ENCODE data around the gene RPS18.
A peak's percentile ranks its signal among the peaks of the same experiment; 100 is the strongest.
"Not testable (repeated sequence)": the region's sequence is repeated elsewhere in the genome, so short reads cannot be mapped to it uniquely, and the experiment has no call there.

The RPS18 gene
- long read RNA-seq, donor 1, transcript RPS18-236 (5 exons, 996 nt): minor isoform, 125 of 3,816 reads
- long read RNA-seq, donor 1, transcript RPS18-230 (6 exons, 613 nt): major isoform, 3,176 of 3,816 reads
- long read RNA-seq, donor 1, transcript RPS18-235 (3 exons, 413 nt): minor isoform, 32 of 3,816 reads
- long read RNA-seq, donor 1, transcript RPS18-237 (5 exons, 642 nt): minor isoform, 25 of 3,816 reads
- long read RNA-seq, donor 1, partial matches to known transcripts: 167 of 3,816 reads
- long read RNA-seq, donor 1, other reads (novel, unspliced or antisense): 276 of 3,816 reads
- long read RNA-seq, donor 2, transcript RPS18-230 (6 exons, 613 nt): major isoform, 1,240 of 1,496 reads
- long read RNA-seq, donor 2, transcript RPS18-235 (3 exons, 413 nt): minor isoform, 27 of 1,496 reads
- long read RNA-seq, donor 2, transcript RPS18-236 (5 exons, 996 nt): minor isoform, 59 of 1,496 reads
- long read RNA-seq, donor 2, transcript RPS18-237 (5 exons, 642 nt): minor isoform, 15 of 1,496 reads
- long read RNA-seq, donor 2, partial matches to known transcripts: 69 of 1,496 reads
- long read RNA-seq, donor 2, other reads (novel, unspliced or antisense): 84 of 1,496 reads
- long read RNA-seq, donor 3, transcript RPS18-237 (5 exons, 642 nt): minor isoform, 8 of 1,018 reads
- long read RNA-seq, donor 3, transcript RPS18-230 (6 exons, 613 nt): major isoform, 830 of 1,018 reads
- long read RNA-seq, donor 3, transcript RPS18-235 (3 exons, 413 nt): minor isoform, 14 of 1,018 reads
- long read RNA-seq, donor 3, transcript RPS18-236 (5 exons, 996 nt): minor isoform, 49 of 1,018 reads
- long read RNA-seq, donor 3, partial matches to known transcripts: 45 of 1,018 reads
- long read RNA-seq, donor 3, other reads (novel, unspliced or antisense): 68 of 1,018 reads
- long read RNA-seq, donor 4, transcript RPS18-235 (3 exons, 413 nt): minor isoform, 16 of 1,771 reads
- long read RNA-seq, donor 4, transcript RPS18-237 (5 exons, 642 nt): minor isoform, 13 of 1,771 reads
- long read RNA-seq, donor 4, transcript RPS18-230 (6 exons, 613 nt): major isoform, 1,476 of 1,771 reads
- long read RNA-seq, donor 4, transcript RPS18-236 (5 exons, 996 nt): minor isoform, 75 of 1,771 reads
- long read RNA-seq, donor 4, partial matches to known transcripts: 100 of 1,771 reads
- long read RNA-seq, donor 4, other reads (novel, unspliced or antisense): 83 of 1,771 reads
- long read RNA-seq, donor 5, transcript RPS18-230 (6 exons, 613 nt): major isoform, 2,236 of 2,562 reads
- long read RNA-seq, donor 5, transcript RPS18-235 (3 exons, 413 nt): minor isoform, 9 of 2,562 reads
- long read RNA-seq, donor 5, transcript RPS18-236 (5 exons, 996 nt): minor isoform, 69 of 2,562 reads
- long read RNA-seq, donor 5, transcript RPS18-237 (5 exons, 642 nt): minor isoform, 17 of 2,562 reads
- long read RNA-seq, donor 5, partial matches to known transcripts: 64 of 2,562 reads
- long read RNA-seq, donor 5, other reads (novel, unspliced or antisense): 164 of 2,562 reads
- long read RNA-seq, donor 6, transcript RPS18-230 (6 exons, 613 nt): major isoform, 968 of 1,246 reads
- long read RNA-seq, donor 6, transcript RPS18-237 (5 exons, 642 nt): minor isoform, 16 of 1,246 reads
- long read RNA-seq, donor 6, transcript RPS18-236 (5 exons, 996 nt): minor isoform, 63 of 1,246 reads
- long read RNA-seq, donor 6, transcript RPS18-235 (3 exons, 413 nt): minor isoform, 25 of 1,246 reads
- long read RNA-seq, donor 6, partial matches to known transcripts: 95 of 1,246 reads
- long read RNA-seq, donor 6, other reads (novel, unspliced or antisense): 71 of 1,246 reads
- long read RNA-seq, donor 7, transcript RPS18-237 (5 exons, 642 nt): minor isoform, 19 of 2,621 reads
- long read RNA-seq, donor 7, transcript RPS18-230 (6 exons, 613 nt): major isoform, 2,186 of 2,621 reads
- long read RNA-seq, donor 7, transcript RPS18-235 (3 exons, 413 nt): minor isoform, 43 of 2,621 reads
- long read RNA-seq, donor 7, transcript RPS18-236 (5 exons, 996 nt): minor isoform, 89 of 2,621 reads
- long read RNA-seq, donor 7, partial matches to known transcripts: 126 of 2,621 reads
- long read RNA-seq, donor 7, other reads (novel, unspliced or antisense): 150 of 2,621 reads
- long read RNA-seq, donor 8, transcript RPS18-235 (3 exons, 413 nt): minor isoform, 17 of 1,946 reads
- long read RNA-seq, donor 8, transcript RPS18-236 (5 exons, 996 nt): minor isoform, 58 of 1,946 reads
- long read RNA-seq, donor 8, transcript RPS18-237 (5 exons, 642 nt): minor isoform, 11 of 1,946 reads
- long read RNA-seq, donor 8, transcript RPS18-230 (6 exons, 613 nt): major isoform, 1,669 of 1,946 reads
- long read RNA-seq, donor 8, partial matches to known transcripts: 64 of 1,946 reads
- long read RNA-seq, donor 8, other reads (novel, unspliced or antisense): 119 of 1,946 reads

DNA sequence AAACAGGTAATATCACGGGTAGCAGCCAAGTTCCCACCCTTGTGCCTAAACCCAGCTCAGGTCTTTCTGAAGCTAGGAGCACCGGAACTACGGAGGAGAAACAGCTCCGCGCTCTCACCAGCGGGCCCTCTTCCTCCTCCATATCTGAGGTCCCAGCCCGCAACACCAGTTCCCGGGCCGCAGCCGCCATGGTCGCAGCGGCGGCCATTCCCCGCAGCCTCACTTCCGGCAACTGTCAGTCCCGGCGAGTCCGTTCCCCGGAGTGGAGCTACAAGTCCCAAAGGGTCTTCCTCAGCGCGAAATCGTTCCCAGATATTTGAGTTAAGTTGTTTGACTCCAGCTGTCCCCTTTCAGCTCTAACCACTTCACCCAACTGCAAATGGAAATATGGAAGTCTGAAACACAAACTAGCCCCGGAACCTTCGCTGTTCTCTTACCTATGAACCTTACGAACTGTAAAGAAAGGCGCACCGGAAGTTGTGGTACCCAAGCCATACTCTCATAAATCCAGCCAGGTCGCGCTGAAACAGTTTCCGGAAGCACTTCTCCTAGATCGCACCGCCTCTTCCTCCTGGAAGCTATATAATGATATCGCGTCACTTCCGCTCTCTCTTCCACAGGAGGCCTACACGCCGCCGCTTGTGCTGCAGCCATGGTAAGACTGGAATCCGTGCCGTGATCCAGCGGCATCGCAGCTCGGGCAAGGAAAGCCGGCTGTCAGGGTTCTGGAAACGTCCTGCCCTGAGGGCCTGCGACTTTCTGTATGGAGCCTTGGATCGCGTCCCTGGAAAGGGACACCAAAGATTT is at the start of gene RPS18, which contains the start of gene VPS52:
RPS18 (plus strand) TSS at position 608 of the 807 bp plus-strand sequence; CDS start at position 653, 45 bp downstream.
VPS52 (minus strand) TSS at position 409 of the 807 bp plus-strand sequence; CDS start at position 208, 201 bp downstream.
- peak; percentile 96 for DNase-seq

DNA sequence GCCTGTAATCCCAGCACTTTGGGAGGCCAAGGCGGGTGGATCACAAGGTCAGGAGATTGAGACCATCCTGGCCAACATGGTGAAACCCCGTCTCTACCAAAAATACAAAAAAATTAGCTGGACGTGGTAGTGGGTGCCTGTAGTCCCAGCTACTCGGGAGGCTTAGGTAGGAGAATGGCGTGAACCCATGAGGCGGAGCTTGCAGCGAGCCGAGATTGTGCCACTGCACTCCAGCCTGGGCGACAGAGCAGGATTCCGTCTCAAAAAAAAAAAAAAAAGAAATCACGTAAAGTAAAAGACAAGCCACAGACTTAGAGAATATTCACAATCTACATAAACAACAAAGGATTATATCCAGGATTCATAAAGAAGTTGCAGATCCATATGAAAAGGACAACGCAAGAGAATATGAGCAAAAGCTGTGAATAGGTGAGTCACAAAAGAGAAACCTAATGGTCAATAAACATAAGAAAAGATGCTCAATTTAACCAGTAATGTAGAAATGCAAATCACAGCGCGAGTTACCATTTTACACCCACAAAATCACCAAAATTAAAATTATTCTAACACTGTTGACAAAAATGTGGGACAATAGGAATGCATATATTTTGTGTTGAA is 45.3 kb upstream of the RPS18 start:
- DNase-seq: not testable (repeated sequence)

DNA sequence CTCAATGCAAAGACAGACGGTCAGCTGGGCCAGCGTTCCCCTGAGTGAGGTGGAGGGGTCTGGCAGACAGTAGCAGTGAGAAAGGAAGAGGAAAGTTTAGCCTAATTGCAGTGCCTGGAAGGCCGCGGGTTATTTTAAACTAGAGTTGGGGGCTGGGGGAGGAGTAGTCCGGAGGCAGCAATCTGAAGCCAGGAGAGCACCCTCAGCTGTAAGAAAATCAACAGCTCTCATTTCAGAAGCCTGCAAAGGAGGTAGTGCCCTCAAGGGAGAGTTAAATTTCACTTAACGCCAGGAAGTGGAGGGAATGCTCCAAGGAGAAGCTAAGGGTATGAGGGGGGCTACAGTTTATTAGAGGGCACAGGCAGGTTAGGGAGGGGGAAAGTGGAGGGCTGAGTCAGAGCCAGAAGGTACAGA is 36.6 kb upstream of the RPS18 start:
- peak; percentile 41 for DNase-seq

DNA sequence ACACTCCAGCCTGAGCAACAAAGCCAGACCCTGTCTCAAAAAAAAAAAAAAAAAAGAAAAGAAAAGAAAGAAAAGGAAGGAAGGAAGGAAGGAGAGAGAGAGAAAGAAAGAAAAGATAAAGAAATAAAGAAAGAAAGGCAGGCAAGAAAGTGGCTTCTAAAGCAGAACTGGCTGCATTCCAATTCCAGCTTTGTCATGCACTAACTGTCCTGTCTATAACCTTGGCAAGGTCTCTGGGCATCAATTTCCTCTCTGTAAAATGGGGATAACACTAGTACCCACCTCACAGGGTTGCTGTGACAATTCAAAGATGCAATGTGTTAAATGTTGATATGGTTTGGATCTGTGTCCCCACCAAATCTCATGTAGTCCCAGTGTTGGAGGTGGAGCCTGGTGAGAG is 35.5 kb upstream of the RPS18 start:
- no peak for DNase-seq

DNA sequence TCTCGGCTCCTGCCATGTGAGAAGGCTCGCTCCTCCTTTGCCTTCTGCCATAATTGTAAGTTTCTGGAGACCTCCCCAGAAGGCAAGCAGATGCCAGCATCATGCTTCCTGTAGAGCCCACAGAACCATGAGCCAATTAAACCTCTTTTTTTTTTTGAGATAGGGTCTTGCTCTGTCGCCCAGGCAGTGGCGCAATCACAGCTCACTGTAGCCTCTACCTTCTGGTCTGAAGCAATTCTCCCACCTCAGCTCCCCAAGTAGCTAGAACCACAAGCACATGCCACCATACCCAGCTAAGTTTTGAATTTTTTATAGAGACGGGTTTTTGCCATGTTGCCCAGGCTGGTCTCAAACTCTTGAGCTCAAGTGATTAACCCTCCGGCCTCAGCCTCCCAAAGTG is 35.0 kb upstream of the RPS18 start:
- no peak for DNase-seq

DNA sequence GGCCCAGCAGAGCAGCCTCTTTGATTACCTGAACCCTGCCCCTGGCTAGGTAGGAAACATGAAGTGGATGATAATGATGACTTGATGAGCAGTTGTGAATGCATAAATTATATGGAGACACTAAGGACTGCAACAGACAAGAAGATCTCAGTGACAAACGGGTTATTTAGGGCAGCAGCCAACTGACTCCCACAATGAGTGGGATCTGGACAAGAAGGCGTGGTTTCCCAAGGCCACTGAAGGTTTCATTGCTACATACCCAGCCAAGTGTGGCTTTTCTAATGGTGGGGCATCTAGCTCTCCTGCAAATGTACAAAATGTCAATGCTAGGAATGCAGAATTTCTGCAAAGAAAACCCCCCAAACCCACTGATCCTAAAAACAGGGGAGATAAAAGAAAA is 34.1 kb upstream of the RPS18 start:
- no peak for DNase-seq

DNA sequence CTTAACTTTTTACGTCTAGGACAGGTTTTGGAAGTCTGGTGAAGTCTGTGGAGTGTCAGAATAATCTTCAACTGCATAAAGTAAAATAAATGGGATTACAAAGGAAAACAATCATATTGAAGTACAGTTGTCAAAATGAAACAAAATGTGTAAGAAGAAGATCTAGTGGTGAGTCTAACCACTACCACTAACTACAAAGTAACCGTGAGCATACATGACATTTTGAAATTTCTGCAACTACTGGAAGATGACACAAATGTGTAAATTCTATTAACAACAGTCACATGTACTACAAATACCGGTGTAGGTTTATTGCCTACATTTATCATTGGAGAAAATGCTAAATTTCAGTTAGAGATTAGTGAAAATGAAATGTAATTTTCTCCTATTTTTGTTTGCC is 29.9 kb upstream of the RPS18 start:
- no peak for DNase-seq

DNA sequence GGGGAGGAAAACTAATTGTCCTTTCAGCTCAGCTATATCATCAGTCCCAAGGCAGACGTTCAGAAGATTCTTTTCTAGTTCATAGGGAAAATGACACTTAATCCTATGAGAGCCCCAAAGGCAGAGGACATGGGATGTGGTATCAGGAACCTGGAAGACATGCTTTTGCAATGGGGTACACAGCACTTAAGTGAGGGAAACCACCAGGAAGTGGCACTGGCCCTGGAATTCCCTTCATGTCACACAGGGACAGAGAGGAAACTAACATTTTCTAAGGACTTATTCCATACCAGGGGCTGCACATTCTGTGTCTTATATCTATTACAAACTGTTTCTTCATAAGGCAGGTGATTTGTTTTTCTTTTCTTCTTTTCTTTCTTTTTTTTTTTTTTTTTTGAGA is 28.4 kb upstream of the RPS18 start:
- no peak for DNase-seq

DNA sequence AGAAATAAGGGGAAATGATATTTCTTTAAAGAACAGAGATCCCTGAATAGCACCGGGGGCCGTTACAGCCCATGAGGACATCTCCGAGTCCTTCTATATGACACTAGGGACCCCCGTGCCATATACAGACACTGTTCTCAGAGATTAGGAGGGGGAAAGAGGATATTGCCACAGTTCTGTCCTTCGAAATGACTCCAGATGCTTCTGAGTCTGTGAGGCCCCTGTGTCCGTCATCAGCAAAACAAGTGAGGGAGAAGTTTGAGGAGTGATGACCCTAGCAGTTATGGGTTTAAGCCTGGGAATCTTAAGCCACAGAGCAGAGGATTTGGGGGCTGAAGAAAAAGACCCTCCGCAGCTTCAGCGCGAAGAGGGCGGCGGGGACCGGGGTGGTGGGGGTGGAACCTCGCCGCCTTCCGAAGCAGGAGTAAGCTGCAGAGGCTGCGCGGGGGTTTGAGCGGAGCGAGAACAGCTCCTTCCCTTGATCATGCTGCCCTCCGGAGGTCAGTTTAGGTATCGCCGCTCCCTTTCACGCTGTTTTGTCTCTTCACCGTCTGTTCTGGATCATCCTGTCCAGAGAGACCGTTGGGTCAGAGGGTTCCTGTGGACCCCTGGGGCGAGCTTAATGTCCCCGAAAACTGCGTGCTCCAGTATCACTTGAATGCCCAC is 23.8 kb upstream of the RPS18 start:
- DNase-seq: peak; percentile 65

DNA sequence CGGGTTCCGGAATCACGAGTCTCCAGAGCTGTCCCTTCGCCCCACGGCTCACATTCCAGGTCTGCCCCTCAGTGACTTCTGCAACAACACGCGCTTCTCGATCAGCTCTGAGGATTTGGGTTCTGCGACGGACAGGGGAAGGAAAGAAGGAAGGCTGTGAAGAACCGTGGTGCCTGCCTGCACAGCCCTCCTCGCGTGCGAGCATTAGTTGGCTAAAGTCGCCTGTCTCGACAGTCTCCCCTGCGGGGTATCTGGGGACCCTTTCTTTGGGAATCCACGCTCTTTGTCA is 23.3 kb upstream of the RPS18 start:
- peak; percentile 87 for DNase-seq

DNA sequence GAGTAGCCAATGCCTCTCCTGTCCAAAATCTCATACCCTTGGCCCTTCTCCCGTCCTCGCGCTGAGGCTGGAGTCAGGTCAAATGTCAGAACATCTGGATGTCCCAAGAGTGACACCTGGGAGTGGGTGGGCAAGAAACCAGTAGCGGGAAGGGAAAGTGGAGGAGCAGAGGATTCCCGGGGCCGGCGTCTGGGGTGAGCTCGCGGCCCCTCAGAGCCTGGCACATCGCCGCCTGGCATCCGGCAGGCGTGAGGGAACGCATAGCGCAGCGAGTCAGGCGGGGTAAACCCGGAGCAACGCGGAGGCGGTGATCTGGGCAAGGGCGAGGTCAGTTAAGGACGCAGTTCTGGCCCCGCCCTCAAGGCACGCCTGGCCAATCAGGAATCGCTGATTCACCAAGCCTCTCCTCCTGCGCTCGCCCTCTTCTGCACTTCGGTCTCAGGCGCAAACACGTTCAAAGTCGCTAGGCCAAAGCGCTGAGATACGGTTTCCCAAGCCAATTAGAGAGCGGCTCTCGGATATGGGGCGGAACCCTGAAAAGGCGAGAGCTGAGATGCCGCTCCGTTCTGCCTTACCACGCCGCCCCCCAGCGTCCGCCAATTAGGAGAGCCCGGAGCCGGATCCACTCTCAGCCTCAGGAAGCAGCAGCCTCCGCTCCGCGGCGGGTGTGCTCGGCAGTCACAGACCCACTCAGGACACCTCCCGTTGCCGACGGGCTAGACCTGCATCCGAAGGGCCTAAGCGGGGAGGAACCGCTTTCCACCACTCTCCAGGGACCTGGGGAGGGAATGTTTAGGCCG is 22.7 kb upstream of the RPS18 start:
- DNase-seq: peak; percentile 91

DNA sequence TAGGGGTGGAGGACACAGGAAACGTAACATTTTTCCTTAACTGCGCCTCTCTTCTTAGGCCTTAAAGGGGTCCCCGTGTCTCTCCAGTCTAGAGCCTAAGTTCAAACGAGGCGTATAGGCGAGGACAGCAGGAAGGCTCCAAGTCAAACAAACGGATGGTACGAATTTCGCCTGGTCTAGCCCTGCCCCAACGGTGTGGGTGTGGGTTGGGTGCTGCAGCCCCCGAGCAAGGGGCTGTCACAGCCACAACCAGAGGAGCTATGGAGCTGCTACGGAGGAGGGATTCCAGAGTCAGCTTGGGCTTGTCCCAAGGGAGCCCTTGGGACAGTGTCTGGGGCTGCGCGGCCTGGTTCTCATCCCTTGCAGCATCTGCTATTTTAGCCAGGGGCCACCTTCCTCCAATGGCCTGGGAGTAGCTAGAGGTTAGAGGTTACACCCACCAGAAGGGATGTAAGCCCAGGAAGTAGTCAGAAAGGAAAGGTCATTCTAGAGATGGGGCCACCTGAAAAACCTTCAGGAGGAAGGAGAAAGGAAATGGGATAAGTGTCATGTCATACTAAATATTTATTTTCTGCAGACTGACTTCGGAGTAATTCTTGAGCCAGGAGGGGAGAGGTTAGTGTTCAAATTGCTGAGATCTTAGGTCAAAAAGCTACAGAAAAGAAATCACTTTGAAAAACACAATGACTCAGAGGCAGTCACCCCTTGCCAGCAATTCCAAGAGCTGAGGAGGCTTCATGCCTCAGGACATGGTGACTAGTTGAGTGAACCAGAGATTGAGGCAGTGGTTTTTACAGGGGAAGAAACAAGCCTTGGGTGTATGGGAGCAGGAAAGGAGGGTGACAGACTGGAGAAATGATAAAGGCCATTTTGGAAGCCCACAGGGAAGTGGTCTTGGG is 21.9 kb upstream of the RPS18 start:
- no peak for DNase-seq

DNA sequence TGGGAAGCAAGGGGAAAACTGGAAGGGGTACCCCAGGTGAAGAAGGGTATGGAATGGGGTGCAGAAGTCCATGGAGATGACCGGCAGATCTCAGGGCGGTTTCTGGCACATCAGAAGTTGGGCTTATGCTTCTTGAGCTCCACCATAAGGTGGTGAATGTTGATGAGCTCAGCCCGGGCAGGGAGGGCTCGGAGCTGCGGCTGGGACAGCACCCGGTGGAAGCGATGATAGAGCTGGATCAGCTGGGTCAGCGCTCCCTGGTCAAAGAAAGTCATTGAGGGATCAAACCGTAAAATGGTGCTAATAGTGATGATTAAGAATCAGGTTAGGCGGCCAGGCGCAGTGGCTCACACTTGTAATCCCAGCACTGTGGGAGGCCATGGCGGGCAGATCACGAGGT is 21.1 kb upstream of the RPS18 start:
- no peak for DNase-seq

DNA sequence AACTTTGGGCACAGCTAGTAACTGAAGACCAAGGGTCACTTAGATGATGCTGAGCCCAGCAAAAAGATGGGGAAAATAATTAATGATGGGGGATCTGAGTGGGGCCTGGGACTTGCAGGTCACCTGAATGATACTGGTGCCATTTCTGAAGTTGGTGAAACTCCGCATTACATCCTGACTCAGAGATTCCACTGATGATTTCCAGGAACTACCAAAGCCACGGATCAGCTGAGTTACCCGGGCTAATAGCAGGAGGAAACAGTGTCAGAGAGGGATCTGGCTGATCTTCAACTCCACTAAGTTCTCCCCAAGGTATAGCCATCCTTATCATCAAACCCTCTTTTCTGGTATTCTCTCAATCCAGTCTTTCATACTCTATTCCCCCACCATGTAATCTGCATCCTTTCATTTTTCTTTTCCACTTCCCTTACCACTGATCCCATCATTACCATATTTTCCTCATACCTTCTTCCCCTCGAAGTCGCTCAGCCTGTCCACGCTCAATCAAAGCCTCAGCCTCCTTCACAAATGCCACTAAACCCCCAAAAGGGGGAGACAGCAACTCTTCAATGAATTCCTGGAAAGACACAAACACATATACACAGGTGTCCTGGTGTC is 20.4 kb upstream of the RPS18 start:
- DNase-seq: no peak

DNA sequence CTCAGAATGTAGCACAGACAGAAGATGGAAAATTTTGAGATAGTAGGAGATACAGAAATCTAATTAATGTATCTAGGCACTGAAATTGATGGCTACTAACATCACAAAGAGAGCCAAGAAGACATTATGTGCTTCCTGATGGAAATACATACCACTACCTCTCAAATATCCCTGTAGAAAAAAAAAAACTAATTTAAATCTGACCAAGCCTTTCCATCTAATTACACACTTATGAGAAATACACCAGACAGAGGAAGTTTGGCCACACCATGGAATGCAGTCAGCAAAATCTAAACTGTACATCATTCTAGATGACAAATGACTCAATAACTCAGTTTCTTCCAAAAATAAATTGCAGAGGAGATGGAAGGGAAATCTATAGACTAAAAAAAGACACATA is 19.1 kb upstream of the RPS18 start:
- DNase-seq: no peak

DNA sequence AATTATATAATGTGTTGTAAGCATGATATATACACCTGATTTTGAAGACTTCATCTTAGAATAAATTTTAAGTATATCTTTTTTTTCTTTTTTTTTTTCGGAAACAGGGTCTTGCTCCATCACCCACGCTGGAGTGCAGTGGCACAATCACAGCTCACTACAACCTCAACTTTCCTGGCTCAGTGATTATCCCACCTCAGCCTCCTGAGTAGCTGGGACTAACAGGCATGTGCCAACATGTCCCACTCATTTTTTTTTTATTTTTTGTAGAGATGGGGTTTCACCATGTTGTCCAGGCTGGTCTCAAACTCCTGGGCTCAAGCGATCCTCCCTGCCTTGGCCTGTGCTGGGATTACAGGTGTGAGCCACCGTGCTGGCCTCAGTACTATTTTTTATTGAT is 17.3 kb upstream of the RPS18 start:
- DNase-seq: no peak

Data from right kidney (tissue), 9 donors.